Measurements from ENCODE around the gene VOPP1. TPM values are rescaled to one million over a fixed set of nuclear protein-coding genes. Genes with fewer than 3 reads are reported as not detected.

Gene VOPP1
- total and polyA plus RNA-seq, 2 donors (not counting 3 experiments of a cell fraction or from before 2014, with no cell fraction given) = 85.6 to 154 TPM

DNA sequence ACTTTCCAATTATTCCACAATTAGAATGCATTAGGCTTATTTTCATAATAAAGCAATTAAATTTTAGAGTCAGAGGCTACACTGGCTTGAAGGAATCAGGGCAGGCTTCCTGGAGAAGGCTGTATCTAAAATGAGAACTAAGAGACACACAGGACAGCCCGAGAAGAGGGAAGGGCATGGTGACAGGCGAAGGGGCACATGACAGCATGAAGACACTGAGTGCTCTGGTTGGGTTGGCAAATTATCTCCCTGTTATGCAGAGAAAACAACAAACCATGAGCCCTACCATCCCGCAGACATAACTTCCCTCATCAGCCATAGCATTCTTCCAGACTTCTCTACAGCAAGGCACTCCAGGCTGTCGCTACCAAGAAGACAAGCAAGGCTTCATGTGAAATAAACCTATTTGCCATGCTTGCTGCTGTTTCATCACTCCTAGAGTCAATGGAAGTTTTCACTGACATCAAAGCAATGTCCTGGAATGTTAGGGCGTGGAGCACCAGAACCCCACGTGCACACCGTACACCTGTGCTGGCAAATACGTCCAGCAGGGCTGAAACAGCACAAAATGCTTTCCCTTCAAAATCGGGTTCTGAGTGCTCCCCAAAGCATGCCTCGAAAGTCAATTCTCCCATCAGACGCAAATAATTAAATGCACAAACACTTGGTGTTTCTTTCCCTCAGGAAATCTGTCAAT is 21.3 kb downstream of the VOPP1 start:
- no peak for DNase-seq (ENCODE audit: low read depth, low spot score)
- Histone ChIP-seq H3K79me2 (ENCODE audit: control insufficient read depth, insufficient read depth, low read length) (peaks cover 94% of the 10 kb centered on the region), H2AFZ (ENCODE audit: low read depth, low read length) (no peak overlapping the region), H3K4me1 (ENCODE audit: control insufficient read depth, extremely low read depth, insufficient read depth, low read length) (peaks cover 64% of the 10 kb centered on the region), H3K27ac (ENCODE audit: insufficient read depth, low read depth, low read length) (no peak overlapping the region), H3K9ac (replicated peaks; ENCODE audit: extremely low read depth, insufficient read depth, low read length) (no peak overlapping the region), H3K9me3 (replicated peaks; ENCODE audit: control insufficient read depth, insufficient read depth, low read length) (no peaks in the 10 kb centered on the region), H4K20me1 (replicated peaks; ENCODE audit: control insufficient read depth, extremely low read depth, insufficient read depth, low read length) (peaks cover 12% of the 10 kb centered on the region), H3K36me3 (ENCODE audit: control insufficient read depth in 2 of 2, extremely low read depth in 1 of 2, insufficient read depth in 2 of 2, low read length in 2 of 2) (peaks cover 4 to 7% of the 10 kb centered on the region in 2 experiments), H3K4me2 (ENCODE audit: insufficient read depth, low read length) (no peak overlapping the region), H3K4me3 (replicated peaks in 1 of 3; ENCODE audit: insufficient read depth in 1 of 3, low read depth in 1 of 3, low read length in 3 of 3) (no peak overlapping the region), H3K27me3 (ENCODE audit: control insufficient read depth in 2 of 2, insufficient read depth in 2 of 2, low read length in 2 of 2) (no peaks in the 10 kb centered on the region), H3K9me1 (replicated peaks; ENCODE audit: control insufficient read depth, extremely low read depth, insufficient read depth, low read length) (no peaks in the 10 kb centered on the region)
- CTCF ChIA-PET = interaction anchor here (0.6 to 2.7 kb wide), 6 partner anchors 9 to 23 kb away, joined by 3 to 8 read pairs (median 4); partner anchors contain the start of gene VOPP1
- TF ChIP-seq, protein P1, sequence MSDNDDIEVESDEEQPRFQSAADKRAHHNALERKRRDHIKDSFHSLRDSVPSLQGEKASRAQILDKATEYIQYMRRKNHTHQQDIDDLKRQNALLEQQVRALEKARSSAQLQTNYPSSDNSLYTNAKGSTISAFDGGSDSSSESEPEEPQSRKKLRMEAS (IDR thresholded peaks at IDR 0.05; ENCODE audit: insufficient read depth, insufficient read length) = no peak
- TF ChIP-seq POLR2A (IDR thresholded peaks at IDR 0.05; ENCODE audit: low read depth, low read length) (no peak), GATA2 (IDR thresholded peaks at IDR 0.05; ENCODE audit: insufficient read depth, insufficient read length, low read depth, low read length) (no peak), FOS (IDR thresholded peaks at IDR 0.05; ENCODE audit: borderline replicate concordance, insufficient read depth, low read length) (no peak), POLR2AphosphoS5 (IDR thresholded peaks at IDR 0.05; ENCODE audit: insufficient read depth, low read depth, low read length) (no peak)
- TF ChIP-seq, protein P2, sequence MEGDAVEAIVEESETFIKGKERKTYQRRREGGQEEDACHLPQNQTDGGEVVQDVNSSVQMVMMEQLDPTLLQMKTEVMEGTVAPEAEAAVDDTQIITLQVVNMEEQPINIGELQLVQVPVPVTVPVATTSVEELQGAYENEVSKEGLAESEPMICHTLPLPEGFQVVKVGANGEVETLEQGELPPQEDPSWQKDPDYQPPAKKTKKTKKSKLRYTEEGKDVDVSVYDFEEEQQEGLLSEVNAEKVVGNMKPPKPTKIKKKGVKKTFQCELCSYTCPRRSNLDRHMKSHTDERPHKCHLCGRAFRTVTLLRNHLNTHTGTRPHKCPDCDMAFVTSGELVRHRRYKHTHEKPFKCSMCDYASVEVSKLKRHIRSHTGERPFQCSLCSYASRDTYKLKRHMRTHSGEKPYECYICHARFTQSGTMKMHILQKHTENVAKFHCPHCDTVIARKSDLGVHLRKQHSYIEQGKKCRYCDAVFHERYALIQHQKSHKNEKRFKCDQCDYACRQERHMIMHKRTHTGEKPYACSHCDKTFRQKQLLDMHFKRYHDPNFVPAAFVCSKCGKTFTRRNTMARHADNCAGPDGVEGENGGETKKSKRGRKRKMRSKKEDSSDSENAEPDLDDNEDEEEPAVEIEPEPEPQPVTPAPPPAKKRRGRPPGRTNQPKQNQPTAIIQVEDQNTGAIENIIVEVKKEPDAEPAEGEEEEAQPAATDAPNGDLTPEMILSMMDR (IDR thresholded peaks at IDR 0.05; ENCODE audit: extremely low read depth in 1 of 2, insufficient read depth in 1 of 2, low read depth in 1 of 2, low read length in 2 of 2) = no peak
- no peak for FAIRE-seq
- dilution Hi-C loops (cut with MboI; ENCODE audit: extremely low pct_ligation_motif_present, low sequenced_read_pairs) = no loop called here
- POLR2A ChIA-PET = interaction anchor here (0.7 kb wide), 1 partner anchor 19 kb away, joined by 3 read pairs; no protein-coding TSS in a partner anchor
- no TSS peak for BruUV-seq (replicated peaks)
- intact Hi-C loops (cut with micrococcal nuclease) = loop anchor here (1.0 to 5.0 kb wide), 2 partner anchors 35 to 184 kb away; partner anchors contain the start of gene LANCL2
